OCI-LY3 (cell line): ENCODE measurements around the gene MRPS18A.
"Not testable (repeated sequence)": the region's sequence is repeated elsewhere in the genome, so short reads cannot be mapped to it uniquely, and the experiment has no call there.

Experiments used
- H2AFZ ChIP-seq: fragments of 200-600, 300-600 bp; shearing (Covaris generic); 2 replicates; pipeline ENCODE4 v1.6.0; 2014; ENCODE audit warnings: antibody characterized with exemption, low read depth, low read length
- H3K27ac ChIP-seq: fragments of 200-600, 300-600 bp; sonication (generic); 2 replicates; pipeline ENCODE4 v1.5.1; 2014; ENCODE audit warnings: mild to moderate bottlenecking, low read length, moderate library complexity, mixed read lengths
- H3K27me3 ChIP-seq: fragments of 200-600, 300-600 bp; sonication (generic); 2 replicates; pipeline ENCODE4 v1.6.1; 2014; ENCODE audit warnings: low read depth, low read length, mixed read lengths
- H3K36me3 ChIP-seq: fragments of 200-600, 300-600 bp; sonication (generic); replicated peaks from 2 replicates; pipeline ENCODE3; 2014; ENCODE audit warnings: low read depth, low read length, mixed read lengths
- H3K4me1 ChIP-seq: fragments of 300-600, 200-600 bp; sonication (generic); 2 replicates; pipeline ENCODE4 v1.6.1; 2014; ENCODE audit warnings: low read length, mixed read lengths
- H3K4me2 ChIP-seq: fragments of 200-600, 300-600 bp; sonication (generic); 2 replicates; pipeline ENCODE4 v1.6.1; 2014; ENCODE audit warnings: low read length, mixed read lengths
- H3K4me3 ChIP-seq: fragments of 300-600, 200-600 bp; sonication (generic); 2 replicates; pipeline ENCODE4 v1.5.1; 2014; ENCODE audit warnings: antibody characterized with exemption, mild to moderate bottlenecking, low read length, moderate library complexity
- H3K79me2 ChIP-seq: fragments of 300-600, 200-600 bp; shearing (Covaris generic); 2 replicates; pipeline ENCODE4 v1.6.1; 2014; ENCODE audit warnings: mild to moderate bottlenecking, low read length, mixed read lengths
- H3K9ac ChIP-seq: fragments of 300-600, 200-600 bp; shearing (Covaris generic); 2 replicates; pipeline ENCODE4 v1.6.0; 2014; ENCODE audit warnings: mild to moderate bottlenecking, low read length, moderate library complexity
- H3K9me3 ChIP-seq: fragments of 200-600, 300-600 bp; shearing (Covaris generic); 2 replicates; pipeline ENCODE4 v1.6.1; 2014; ENCODE audit warnings: low read length, mixed read lengths; ENCODE audit not compliant: insufficient read depth
- H4K20me1 ChIP-seq: fragments of 200-600, 300-600 bp; sonication (generic); 2 replicates; pipeline ENCODE4 v1.6.1; 2016; ENCODE audit warnings: low read length, mixed read lengths; ENCODE audit not compliant: insufficient read depth
- CTCF ChIP-seq: fragments of 200-600, 300-600 bp; sonication (generic); IDR thresholded peaks from 2 replicates; pipeline ENCODE4 v1.5.1; 2014; ENCODE audit warnings: antibody characterized with exemption, low read length, low read depth
- EZH2phosphoT487 ChIP-seq: fragments of 200-600 bp; shearing (Covaris generic); IDR thresholded peaks from 2 replicates; pipeline ENCODE4 v1.6.1; 2018; ENCODE audit warnings: antibody characterized with exemption, mixed run types, low read depth

Gene MRPS18A

GRCh38 chr6:43703512-43704429 is 16.2 kb upstream of the MRPS18A start:
- Histone ChIP-seq H3K4me1 (peaks cover 77% of the 10 kb centered on the region), H4K20me1 (no peaks in the 10 kb centered on the region), H3K9me3 (no peaks in the 10 kb centered on the region), H2AFZ (no peak overlapping the region), H3K4me3 (peak overlapping the region; percentile 4; the same call in 1 of the 2 replicates), H3K36me3 (no peaks in the 10 kb centered on the region), H3K4me2 (peak overlapping the region; percentile 54), H3K27ac (0 out of 2 replicates have a peak overlapping the region, but pooled peaks have one; percentile 1), H3K79me2 (no peaks in the 10 kb centered on the region), H3K27me3 (peaks cover 44% of the 10 kb centered on the region), H3K9ac (no peak overlapping the region)
- no peak for TF ChIP-seq EZH2phosphoT487
- no peak for TF ChIP-seq CTCF

GRCh38 chr6:43702534-43703440 is 15.2 kb upstream of the MRPS18A start:
- Histone ChIP-seq H4K20me1 (no peaks in the 10 kb centered on the region), H3K4me1 (peaks cover 79% of the 10 kb centered on the region), H3K9me3 (no peaks in the 10 kb centered on the region), H2AFZ (no peak overlapping the region), H3K79me2 (no peaks in the 10 kb centered on the region), H3K4me2 (peak overlapping the region; percentile 54), H3K36me3 (no peaks in the 10 kb centered on the region), H3K27me3 (peaks cover 52% of the 10 kb centered on the region), H3K27ac (no peak overlapping the region), H3K9ac (peak overlapping the region; percentile 14; the same call in 1 of the 2 replicates), H3K4me3 (peak overlapping the region; percentile 38)
- TF ChIP-seq EZH2phosphoT487 (no peak), CTCF (no peak)

- H4K20me1 ChIP-seq = no peaks in the 10 kb centered on the region
- H3K27me3 ChIP-seq = peaks cover 49% of the 10 kb centered on the region
- no peaks in the 10 kb centered on the region for H3K9me3 ChIP-seq
- peaks cover 77% of the 10 kb centered on the region for H3K4me1 ChIP-seq
- H3K4me3 ChIP-seq = no peak overlapping the region
- peak overlapping the region; percentile 54 for H3K4me2 ChIP-seq
- H3K27ac ChIP-seq = no peak overlapping the region
- no peaks in the 10 kb centered on the region for H3K79me2 ChIP-seq
- no peak overlapping the region for H2AFZ ChIP-seq
- no peak overlapping the region for H3K9ac ChIP-seq
- no peaks in the 10 kb centered on the region for H3K36me3 ChIP-seq
- TF ChIP-seq EZH2phosphoT487 = no peak
- TF ChIP-seq CTCF = no peak
Measured at GRCh38 chr6:43702171-43702533, 14.6 kb upstream of the MRPS18A start.

GRCh38 chr6:43700939-43701560 is 13.5 kb upstream of the MRPS18A start:
- H3K27me3 ChIP-seq = peaks cover 39% of the 10 kb centered on the region
- not testable (repeated sequence) for H3K36me3 ChIP-seq, H3K4me2 ChIP-seq, H3K4me3 ChIP-seq, H3K9me3 ChIP-seq, H2AFZ ChIP-seq, H3K79me2 ChIP-seq, H4K20me1 ChIP-seq, H3K27ac ChIP-seq, H3K9ac ChIP-seq
- H3K4me1 ChIP-seq = peaks cover 66% of the 10 kb centered on the region
